GM19455 (cell line): ENCODE results near the gene HCRTR1.

Experiments
- ATAC-seq: cut with Tn5 transposase; IDR thresholded peaks from one replicate; pipeline ENCODE4 v1.9.1; 2021; ENCODE audit not compliant: unreplicated experiment

The HCRTR1 gene

DNA sequence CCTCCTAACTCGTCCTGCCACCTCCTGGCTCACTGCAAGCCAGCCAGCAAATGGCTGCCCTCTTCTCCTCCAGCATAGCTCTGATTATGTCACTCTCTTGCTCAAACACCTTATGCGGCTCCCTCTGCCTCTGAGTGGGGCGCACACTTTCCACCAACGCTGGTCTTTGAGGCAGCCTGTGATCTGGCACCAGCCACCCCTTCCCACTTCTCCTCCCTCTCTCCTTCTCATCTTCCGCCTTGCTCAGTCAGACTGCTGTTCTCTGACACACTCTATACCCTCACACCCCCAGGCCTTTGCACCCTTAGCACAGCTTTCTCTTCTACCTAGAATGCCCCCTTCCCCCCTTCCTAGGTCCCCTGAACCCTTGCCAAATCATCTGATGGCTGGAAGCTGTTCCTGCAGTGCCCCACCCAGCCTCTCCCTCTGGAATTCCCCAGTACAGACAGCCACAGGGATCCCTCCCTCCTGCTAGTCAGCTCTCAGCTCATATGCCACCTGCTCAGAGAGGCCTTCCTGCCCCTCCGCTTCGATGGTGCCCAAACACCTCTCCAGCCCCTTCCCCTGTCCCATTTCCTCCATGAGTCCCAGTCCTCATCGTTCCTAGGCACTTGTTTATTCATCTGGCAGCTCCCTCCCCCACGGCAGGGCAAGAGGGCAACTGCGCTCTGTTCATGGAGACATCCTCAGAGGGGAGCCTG lies 48.9 kb downstream of the HCRTR1 start:
- ATAC-seq = no peak

DNA sequence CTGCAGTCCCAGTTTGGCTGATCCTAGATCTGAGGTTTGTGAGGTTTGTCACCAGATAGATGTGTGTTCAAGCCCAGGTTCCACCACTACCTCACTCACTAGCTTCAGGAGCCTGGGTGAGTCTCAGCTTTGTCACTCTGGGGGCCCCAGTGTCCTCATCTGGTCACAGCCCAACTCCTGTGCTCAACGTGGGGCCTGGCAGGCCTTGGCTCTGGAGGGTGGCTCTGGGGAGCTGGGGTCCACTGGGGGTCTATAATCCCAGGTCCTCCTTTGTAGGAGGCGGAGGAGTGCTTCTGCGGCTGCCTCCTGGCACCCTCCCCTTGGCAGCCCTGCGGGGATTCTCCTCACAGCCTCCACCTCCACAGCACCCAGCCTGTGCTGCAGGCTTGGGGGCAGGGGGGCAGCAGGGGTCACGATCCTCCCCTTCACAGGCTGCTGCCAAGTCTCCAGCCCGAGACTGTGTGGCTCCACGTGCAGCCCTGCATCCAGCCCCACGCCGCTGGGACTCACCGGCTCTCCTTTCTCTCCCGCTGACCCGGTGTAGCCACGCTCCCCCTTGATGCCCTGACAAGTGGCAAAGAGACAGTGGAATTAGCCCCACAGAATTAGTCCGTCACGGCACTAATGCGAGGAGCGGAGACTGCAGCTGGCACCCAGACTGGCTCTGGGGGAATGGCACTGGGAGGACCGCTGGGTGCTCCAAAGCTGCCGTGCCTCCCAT lies 49.7 kb downstream of the HCRTR1 start:
- ATAC-seq = no peak

DNA sequence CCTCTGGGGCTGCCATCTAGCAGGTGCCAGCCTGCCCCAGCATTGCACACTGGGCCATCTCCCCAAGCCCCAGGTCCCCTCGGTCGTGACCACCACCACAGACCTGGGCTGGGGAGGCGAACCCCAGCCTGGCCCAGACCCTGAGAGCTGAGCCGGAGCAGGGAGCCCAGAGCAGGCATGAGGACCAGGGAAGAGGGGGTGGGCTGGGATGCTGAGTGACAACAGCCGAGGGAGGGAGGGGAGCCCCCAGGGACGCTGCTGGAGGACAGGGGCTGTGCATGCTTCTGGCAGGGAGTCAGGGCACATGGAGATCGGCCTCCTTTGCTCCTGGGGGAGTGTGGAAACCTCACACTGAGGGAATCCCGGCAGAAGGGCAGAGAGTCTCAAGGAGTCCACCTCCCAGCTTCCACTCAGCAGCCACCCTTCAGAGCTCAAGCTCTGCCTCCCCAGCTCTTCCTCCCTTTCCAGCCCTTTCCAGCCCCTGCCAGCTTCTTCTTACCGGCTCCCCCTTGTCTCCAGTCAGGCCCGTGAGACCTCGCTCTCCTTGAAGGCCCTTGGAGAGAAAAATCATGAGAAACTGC lies 50.9 kb downstream of the HCRTR1 start:
- ATAC-seq = no peak

DNA sequence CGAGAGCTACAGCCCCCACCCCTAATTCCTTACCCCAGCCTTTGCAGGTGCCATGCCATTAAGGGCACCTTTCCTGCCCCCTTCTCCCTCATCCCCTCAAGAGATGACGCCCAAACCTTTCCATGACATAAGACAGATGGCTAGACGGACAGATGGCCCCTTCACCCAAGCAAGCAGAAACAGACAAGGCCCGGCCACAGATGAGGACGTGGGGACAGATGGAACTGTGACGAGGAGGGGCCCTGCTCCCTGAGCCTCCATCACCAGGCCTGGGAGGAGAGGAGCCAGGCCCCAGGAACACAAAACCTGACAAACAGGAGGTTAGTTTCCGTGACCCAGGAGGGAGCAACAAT lies 51.9 kb downstream of the HCRTR1 start:
- ATAC-seq = no peak

DNA sequence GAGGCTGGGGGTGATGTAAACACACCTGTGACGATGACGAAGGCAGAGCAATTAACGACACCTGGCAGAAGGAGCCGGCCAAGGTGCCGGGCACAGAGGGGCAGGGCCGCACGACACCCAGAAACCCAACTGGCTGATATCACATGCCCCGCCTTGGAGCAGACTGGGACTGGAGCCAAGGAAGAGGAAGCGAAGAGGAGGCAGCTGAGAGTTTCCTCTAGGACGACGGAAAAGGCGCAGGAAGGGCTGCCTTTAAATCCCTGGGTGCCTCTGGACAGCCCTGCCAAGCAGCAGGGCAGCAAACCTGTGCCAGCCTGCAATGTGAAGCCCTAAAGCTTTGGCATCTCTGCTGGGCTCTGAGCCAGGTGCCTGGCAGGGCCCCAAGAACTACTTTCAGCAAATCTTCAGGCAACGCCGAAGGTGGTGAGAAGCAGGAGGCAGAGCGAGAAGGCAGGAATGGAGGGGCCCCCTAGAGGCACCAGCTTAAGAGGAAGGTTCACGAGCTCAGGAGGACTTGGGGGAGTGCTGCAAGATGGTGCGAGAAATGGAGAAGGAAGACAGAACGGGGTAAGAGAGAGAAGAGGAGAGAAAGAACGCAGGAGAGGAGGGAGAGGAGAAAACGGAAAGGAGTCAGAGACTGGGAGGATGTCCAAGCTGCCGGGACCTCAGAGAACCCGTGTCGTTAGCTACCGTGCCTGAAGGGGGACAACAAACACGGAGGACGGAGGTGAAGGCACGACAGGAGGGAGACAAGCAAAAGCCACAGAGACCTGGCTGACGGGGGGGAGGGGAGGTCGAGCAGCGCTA lies 52.5 kb downstream of the HCRTR1 start:
- no peak for ATAC-seq

DNA sequence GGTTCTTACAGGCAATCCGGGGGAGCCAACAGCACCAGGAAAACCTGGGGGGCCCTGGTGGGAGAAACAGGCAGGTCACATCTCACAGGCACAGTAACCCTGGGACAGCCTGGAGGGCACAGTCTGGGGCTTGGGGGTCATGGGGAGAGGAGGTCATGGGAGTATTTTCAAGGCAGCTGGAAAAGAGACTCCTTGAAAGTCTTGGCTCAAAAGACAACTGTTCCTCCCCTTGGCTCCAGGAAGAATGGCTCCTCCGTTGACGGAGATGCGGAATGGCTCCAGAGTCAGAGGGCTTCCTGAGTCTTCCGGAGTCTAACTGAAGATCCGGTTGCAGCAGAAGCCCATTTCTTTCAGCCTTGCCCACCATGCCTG lies 53.1 kb downstream of the HCRTR1 start:
- no peak for ATAC-seq

DNA sequence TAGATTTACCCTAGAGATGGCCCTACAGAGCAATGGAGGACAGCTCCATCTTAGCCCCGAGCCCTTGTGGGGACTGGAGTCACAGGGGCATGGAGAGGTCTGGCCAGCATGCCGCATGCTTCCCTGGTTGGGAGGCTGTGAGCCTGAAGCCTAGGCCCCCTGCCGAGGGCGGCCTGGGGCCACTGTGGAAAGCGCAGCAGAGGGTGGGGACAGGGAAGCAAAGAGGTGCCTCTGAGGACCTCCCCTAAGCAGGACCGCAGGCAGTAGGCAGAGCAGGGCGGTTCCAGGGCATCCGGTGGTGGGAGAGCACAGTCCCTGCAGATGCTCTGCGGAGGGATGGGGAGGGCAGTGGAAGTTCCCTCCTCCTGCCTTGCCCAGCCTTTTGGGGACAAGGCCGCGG lies 53.7 kb downstream of the HCRTR1 start:
- ATAC-seq = no peak

DNA sequence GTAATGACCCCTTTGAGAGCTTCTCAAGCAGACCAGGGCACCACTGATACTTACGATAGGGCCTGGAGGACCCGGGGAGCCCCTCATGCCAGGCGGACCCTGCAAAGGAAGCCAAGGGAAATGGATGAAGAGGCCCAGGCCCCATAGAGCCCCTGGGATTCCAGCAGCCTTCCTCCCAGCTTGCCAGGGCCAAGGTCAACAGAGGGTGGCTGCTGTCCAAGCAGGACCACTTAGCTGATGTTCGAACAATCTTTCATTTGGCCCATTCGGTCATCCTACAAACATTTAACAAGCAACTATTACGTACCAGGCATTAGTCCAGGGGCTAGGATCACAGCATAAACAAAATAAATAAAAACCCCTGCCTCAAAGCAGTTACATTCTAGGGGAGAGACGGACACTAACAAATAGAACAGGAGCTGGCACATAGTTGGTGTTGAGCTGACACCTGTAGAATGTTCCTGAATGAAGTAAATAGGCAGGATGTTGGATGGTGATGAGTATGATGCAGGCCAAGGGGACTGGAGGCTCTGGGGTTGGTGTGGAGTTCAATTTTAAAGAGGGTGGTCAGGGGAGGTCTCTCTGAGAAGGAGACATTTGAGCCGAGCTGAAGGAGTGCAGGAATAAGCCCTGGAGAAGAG lies 54.2 kb downstream of the HCRTR1 start:
- ATAC-seq = no peak

DNA sequence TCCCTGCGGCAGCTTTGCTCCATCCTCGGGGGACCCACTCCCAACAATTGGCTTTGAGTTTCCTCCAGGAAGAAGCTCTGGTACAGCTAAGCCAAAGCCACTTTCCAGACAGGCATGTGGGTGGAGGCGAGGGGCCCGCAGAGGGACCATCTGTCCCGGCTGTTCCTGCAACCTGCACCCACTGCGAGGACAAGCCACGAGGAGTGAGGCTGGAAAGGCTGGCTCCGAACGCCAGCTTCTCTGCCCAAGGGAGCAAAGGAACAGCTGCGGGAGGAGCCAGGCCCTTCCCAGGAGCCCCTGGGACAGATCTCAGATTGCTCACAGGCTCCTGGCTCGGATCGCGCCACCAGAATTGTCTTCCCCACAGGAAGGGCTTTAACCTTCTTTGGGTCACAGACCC lies 55.5 kb downstream of the HCRTR1 start:
- no peak for ATAC-seq

DNA sequence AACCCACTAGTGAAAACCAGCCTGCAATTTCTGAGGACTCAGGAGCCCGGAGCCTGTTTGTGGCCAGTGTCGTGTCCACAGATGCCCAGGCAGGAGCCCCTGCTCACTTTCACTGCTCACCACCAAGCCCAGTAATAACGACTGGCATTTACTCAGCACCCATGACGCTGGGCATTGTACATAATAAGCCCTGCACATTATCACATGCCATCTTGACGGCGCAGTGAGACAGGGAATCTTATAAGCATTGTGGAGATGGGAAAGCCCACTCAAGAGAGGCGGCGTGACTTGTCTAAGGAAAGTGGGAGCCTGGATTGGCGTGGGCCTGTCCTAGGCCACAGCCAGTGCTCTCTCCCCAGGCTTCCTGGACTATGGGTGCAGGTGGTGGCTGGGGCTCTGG lies 55.9 kb downstream of the HCRTR1 start:
- ATAC-seq = no peak

DNA sequence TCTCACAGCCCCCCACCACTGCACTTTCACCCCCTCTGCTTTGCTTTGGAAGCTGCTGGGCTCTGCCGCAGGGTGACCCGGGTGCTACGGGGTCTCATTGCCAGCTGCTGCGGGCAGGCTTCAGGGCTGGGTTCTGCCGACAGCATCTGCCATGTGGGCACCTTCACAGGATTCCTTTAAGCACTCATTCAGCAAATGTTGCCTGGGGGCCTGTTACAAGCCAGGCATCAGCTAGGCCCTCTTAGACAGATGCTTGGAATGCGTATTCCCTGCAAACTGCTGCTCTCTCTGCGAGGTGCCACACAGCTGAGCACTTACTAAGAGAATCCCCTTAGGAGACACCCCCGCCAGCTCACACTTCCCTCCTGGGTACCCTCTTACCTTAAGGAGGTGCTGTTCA lies 57.1 kb downstream of the HCRTR1 start:
- ATAC-seq = no peak

DNA sequence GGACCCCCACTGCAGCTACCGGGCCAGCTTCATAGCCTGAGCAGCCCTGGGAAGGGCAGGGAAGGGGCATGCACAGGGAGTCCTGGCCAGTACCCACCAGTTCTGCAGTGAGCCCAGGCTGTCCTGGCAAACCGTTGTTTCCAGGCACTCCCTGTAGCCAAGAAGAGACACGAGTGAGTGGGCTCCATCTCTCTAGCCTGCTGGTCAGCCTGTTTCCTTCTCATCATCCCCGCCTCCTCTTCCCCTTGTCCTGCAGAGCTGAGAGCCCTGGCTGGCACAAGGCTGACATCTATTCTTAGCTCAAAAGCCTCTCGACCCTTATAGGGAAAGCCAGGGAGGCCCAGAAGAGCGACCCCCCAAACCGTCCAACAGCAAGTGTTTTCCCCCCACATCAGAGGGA lies 57.7 kb downstream of the HCRTR1 start:
- no peak for ATAC-seq

DNA sequence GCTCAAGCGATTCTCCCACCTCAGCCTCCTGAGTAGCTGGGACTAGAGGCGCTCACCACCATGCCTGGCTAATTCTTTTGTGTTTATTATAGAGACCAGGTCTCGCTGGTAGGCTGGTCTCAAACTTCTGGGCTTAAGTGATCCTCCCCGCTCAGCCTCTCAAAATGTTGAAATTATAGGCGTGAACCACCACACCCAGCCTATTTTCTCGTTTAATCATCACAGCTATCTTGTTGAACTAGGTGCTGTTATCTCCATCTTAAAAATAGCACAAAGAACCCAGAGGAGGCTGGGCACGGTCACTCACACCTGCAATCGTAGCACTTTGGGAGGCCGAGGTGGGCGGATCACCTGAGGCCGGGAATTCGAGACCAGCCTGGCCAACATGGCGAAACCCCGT lies 58.3 kb downstream of the HCRTR1 start:
- no peak for ATAC-seq
